NB4 (cell line): ENCODE measurements around the gene C12orf56.

Experiments used
- DNase-seq: peaks from one replicate; pipeline ENCODE4 v3.0.0; 2010; ENCODE audit warnings: low read depth
- H3K4me3 ChIP-seq: one replicate; pipeline ENCODE4 v1.5.1; 2011; ENCODE audit warnings: mild to moderate bottlenecking, low read depth, low read length, moderate library complexity
- CTCF ChIP-seq: IDR thresholded peaks from one replicate; pipeline ENCODE4 v1.5.1; 2012; ENCODE audit warnings: low read depth, low read length
- MAX ChIP-seq: IDR thresholded peaks from 2 replicates; pipeline ENCODE4 v1.6.1; 2011; ENCODE audit warnings: low read depth, low read length
- MYC ChIP-seq: IDR thresholded peaks from 2 replicates; pipeline ENCODE4 v1.6.1; 2011; ENCODE audit warnings: low read depth, low read length
- POLR2A ChIP-seq: IDR thresholded peaks from 2 replicates; pipeline ENCODE4 v1.6.1; 2011; ENCODE audit warnings: mild to moderate bottlenecking; ENCODE audit not compliant: insufficient read length; ENCODE audit errors: extremely low read depth

Gene C12orf56

GRCh38 chr12:64252681-64253080 lies 137.9 kb downstream of the C12orf56 start:
- H3K4me3 ChIP-seq = no peak overlapping the region
- peak; percentile 83 for DNase-seq
- no peak for TF ChIP-seq MAX
- no peak for TF ChIP-seq POLR2A
- TF ChIP-seq MYC = no peak
- no peak for TF ChIP-seq CTCF

- no peak for DNase-seq
- no peak overlapping the region for H3K4me3 ChIP-seq
- TF ChIP-seq POLR2A = no peak
- no peak for TF ChIP-seq MAX
- TF ChIP-seq MYC = no peak
Measured at GRCh38 chr12:64243809-64244208, 146.7 kb downstream of the C12orf56 start.

GRCh38 chr12:64240781-64241180 lies 149.8 kb downstream of the C12orf56 start:
- TF ChIP-seq MYC = no peak
- H3K4me3 ChIP-seq = no peak overlapping the region
- DNase-seq = no peak

- H3K4me3 ChIP-seq = no peak overlapping the region
- no peak for DNase-seq
- TF ChIP-seq POLR2A = no peak
- no peak for TF ChIP-seq MYC
- no peak for TF ChIP-seq CTCF
- no peak for TF ChIP-seq MAX
Measured at GRCh38 chr12:64237382-64237781, 153.2 kb downstream of the C12orf56 start.

GRCh38 chr12:64236549-64236948 lies 154.0 kb downstream of the C12orf56 start:
- no peak for TF ChIP-seq MYC
- no peak for TF ChIP-seq CTCF
- TF ChIP-seq MAX = no peak
- no peak for TF ChIP-seq POLR2A
- no peak overlapping the region for H3K4me3 ChIP-seq
- DNase-seq = no peak

- no peak for DNase-seq
Measured at GRCh38 chr12:64232196-64232595, 158.4 kb downstream of the C12orf56 start.

More at GRCh38 chr12:64232196-64232595, 158.4 kb downstream of the C12orf56 start:
- TF ChIP-seq MYC (no peak), POLR2A (no peak), MAX (no peak), CTCF (no peak)
- no peak overlapping the region for H3K4me3 ChIP-seq
